ENCODE results near the gene RNF168. TPM values are rescaled to one million over a fixed set of nuclear protein-coding genes. Genes with fewer than 3 reads are reported as not detected.

Gene RNF168
- total and polyA plus RNA-seq, 2 donors (not counting 1 experiment from before 2014, with no cell fraction given): 3.4 to 42.7 TPM

DNA sequence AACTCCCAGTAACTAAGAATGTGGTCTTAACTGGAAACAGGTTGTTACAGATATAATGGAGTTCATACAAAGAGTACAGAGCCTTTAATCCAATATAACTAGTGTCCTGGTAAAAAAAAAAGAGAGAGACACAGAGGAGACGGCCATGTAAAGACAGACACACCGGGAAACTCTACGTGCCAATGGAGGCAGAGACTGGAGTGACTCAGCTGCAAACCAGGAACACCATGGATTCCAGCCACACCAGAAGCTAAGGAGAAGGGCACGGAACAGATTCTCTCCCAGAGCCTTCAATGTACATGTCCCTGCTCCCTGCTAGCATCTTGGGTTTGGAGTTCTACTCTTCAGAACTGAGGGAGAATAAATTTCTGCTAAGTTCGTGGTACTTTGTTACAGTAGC is 4.5 kb downstream of the RNF168 start:
- DNase-seq (no peak), ATAC-seq (ENCODE audit: low read depth) (no peak)
- H3K4me1 ChIP-seq (ENCODE audit: control insufficient read depth in 2 of 2, insufficient read depth in 2 of 2, low read length in 2 of 2): peaks cover 16 to 25% of the 10 kb centered on the region in 2 donors
- TF ChIP-seq, protein P1, sequence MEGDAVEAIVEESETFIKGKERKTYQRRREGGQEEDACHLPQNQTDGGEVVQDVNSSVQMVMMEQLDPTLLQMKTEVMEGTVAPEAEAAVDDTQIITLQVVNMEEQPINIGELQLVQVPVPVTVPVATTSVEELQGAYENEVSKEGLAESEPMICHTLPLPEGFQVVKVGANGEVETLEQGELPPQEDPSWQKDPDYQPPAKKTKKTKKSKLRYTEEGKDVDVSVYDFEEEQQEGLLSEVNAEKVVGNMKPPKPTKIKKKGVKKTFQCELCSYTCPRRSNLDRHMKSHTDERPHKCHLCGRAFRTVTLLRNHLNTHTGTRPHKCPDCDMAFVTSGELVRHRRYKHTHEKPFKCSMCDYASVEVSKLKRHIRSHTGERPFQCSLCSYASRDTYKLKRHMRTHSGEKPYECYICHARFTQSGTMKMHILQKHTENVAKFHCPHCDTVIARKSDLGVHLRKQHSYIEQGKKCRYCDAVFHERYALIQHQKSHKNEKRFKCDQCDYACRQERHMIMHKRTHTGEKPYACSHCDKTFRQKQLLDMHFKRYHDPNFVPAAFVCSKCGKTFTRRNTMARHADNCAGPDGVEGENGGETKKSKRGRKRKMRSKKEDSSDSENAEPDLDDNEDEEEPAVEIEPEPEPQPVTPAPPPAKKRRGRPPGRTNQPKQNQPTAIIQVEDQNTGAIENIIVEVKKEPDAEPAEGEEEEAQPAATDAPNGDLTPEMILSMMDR (IDR thresholded peaks at IDR 0.05): no peak
- TF ChIP-seq EZH2 (IDR thresholded peaks at IDR 0.05; ENCODE audit: borderline replicate concordance, insufficient read depth, low read depth, low read length, poor library complexity, severe bottlenecking): no peak
- Mint-ChIP-seq H3K9me3 (ENCODE audit: insufficient read depth) (no peaks in the 10 kb centered on the region), H3K27ac (no peak overlapping the region), H3K4me1 (peaks cover 48% of the 10 kb centered on the region), H3K4me3 (peak overlapping the region; percentile 33), H3K27me3 (no peaks in the 10 kb centered on the region)
- WGBS (ENCODE audit: insufficient coverage): 97% methylated on average over 3 of the region's 5 CpGs
- H3K36me3 ChIP-seq (replicated peaks in 1 of 2; ENCODE audit: control extremely low read depth in 1 of 2, control insufficient read depth in 1 of 2, extremely low read depth in 1 of 2, insufficient read depth in 2 of 2, low read length in 1 of 2): peaks cover 0 to 9% of the 10 kb centered on the region in 2 experiments
- no peak overlapping the region for H3K4me3 ChIP-seq (ENCODE audit: control extremely low read depth in 1 of 5, extremely low read depth in 1 of 5, insufficient read depth in 1 of 5, low read depth in 2 of 5, low read length in 4 of 5)
- H3K79me2 ChIP-seq (ENCODE audit: control insufficient read depth, insufficient read depth, low read length): peaks cover 94% of the 10 kb centered on the region
- peaks cover 71% of the 10 kb centered on the region for H4K20me1 ChIP-seq (ENCODE audit: control insufficient read depth, insufficient read depth, low read length, poor library complexity, severe bottlenecking)
- H3K9me3 ChIP-seq (ENCODE audit: control extremely low read depth in 1 of 3, control insufficient read depth in 2 of 3, insufficient read depth in 1 of 3, low read length in 2 of 3): no peaks in the 10 kb centered on the region
- no peak overlapping the region for H3K27ac ChIP-seq (ENCODE audit: low read length in 2 of 2)
- no peaks in the 10 kb centered on the region for H3K27me3 ChIP-seq (replicated peaks in 1 of 4; ENCODE audit: control extremely low read depth in 1 of 4, control insufficient read depth in 3 of 4, insufficient read depth in 4 of 4, low read length in 3 of 4)
- CTCF ChIA-PET: interaction anchor here (0.7 kb wide), 1 partner anchor 53 kb away, joined by 3 read pairs; no protein-coding TSS in a partner anchor
- no peak overlapping the region for H3K4me2 ChIP-seq (replicated peaks; ENCODE audit: low read depth, low read length, poor library complexity, severe bottlenecking)
- no peak overlapping the region for H2AFZ ChIP-seq (ENCODE audit: insufficient read depth, low read depth, low read length, poor library complexity, severe bottlenecking)
- intact Hi-C loops (cut with micrococcal nuclease): no loop called here
- POLR2A ChIA-PET: no interaction called here
- no peak overlapping the region for H3K9ac ChIP-seq (ENCODE audit: low read length)

- ChIA-PET POLR2A (no interaction called here), CTCF (no interaction called here)
- no peak overlapping the region for H3K27ac ChIP-seq (ENCODE audit: low read length in 2 of 2)
- WGBS (ENCODE audit: insufficient coverage): 100% methylated on average over 1 of the region's 8 CpGs
- no peak for DNase-seq
- H3K27ac Mint-ChIP-seq: no peak overlapping the region
- no peak overlapping the region for H3K9ac ChIP-seq (ENCODE audit: low read length)
- peaks cover 0 to 9% of the 10 kb centered on the region in 2 experiments for H3K36me3 ChIP-seq (replicated peaks in 1 of 2; ENCODE audit: control extremely low read depth in 1 of 2, control insufficient read depth in 1 of 2, extremely low read depth in 1 of 2, insufficient read depth in 2 of 2, low read length in 1 of 2)
- H3K4me1 ChIP-seq (ENCODE audit: control insufficient read depth in 2 of 2, insufficient read depth in 2 of 2, low read length in 2 of 2): peaks cover 16 to 24% of the 10 kb centered on the region in 2 donors
- intact Hi-C loops (cut with micrococcal nuclease): no loop called here
- no peaks in the 10 kb centered on the region for H3K9me3 Mint-ChIP-seq (ENCODE audit: insufficient read depth)
- peaks cover 79% of the 10 kb centered on the region for H4K20me1 ChIP-seq (ENCODE audit: control insufficient read depth, insufficient read depth, low read length, poor library complexity, severe bottlenecking)
- H3K27me3 ChIP-seq (replicated peaks in 1 of 4; ENCODE audit: control extremely low read depth in 1 of 4, control insufficient read depth in 3 of 4, insufficient read depth in 4 of 4, low read length in 3 of 4): no peaks in the 10 kb centered on the region
- H3K4me1 Mint-ChIP-seq: peaks cover 48% of the 10 kb centered on the region
- H3K4me3 ChIP-seq (ENCODE audit: control extremely low read depth in 1 of 5, extremely low read depth in 1 of 5, insufficient read depth in 1 of 5, low read depth in 2 of 5, low read length in 4 of 5): no peak overlapping the region
- peaks cover 99% of the 10 kb centered on the region for H3K79me2 ChIP-seq (ENCODE audit: control insufficient read depth, insufficient read depth, low read length)
- TF ChIP-seq EZH2 (IDR thresholded peaks at IDR 0.05; ENCODE audit: borderline replicate concordance, insufficient read depth, low read depth, low read length, poor library complexity, severe bottlenecking): no peak
- TF ChIP-seq, protein P1 (IDR thresholded peaks at IDR 0.05): no peak
- no peaks in the 10 kb centered on the region for H3K27me3 Mint-ChIP-seq
- H3K9me3 ChIP-seq (ENCODE audit: control extremely low read depth in 1 of 3, control insufficient read depth in 2 of 3, insufficient read depth in 1 of 3, low read length in 2 of 3): no peaks in the 10 kb centered on the region
- H3K4me3 Mint-ChIP-seq: no peak overlapping the region
- ATAC-seq (ENCODE audit: low read depth): no peak
- H2AFZ ChIP-seq (ENCODE audit: insufficient read depth, low read depth, low read length, poor library complexity, severe bottlenecking): no peak overlapping the region
- no peak overlapping the region for H3K4me2 ChIP-seq (replicated peaks; ENCODE audit: low read depth, low read length, poor library complexity, severe bottlenecking)
These were observed 5.3 kb downstream of the RNF168 start for GRCh38 chr3:196498297-196498696.

All from B cell (primary cell).